Trophoblast cell (in vitro differentiated cells and primary cell): Measurements from ENCODE around the gene MSH3.

ENCODE experiments used
- DNase-seq, 2 donors: peaks; one replicate each; pipeline ENCODE4 v3.0.0-alpha.2; 2016
- H2AFZ ChIP-seq: 2 replicates; pipeline ENCODE4 v1.6.1; 2013; ENCODE audit warnings: low read length, moderate library complexity, mild to moderate bottlenecking; ENCODE audit not compliant: insufficient read depth, poor library complexity
- H2AK5ac ChIP-seq: 2 replicates; pipeline ENCODE4 v1.6.1; 2013; ENCODE audit warnings: mild to moderate bottlenecking, low read length
- H2BK120ac ChIP-seq: 2 replicates; pipeline ENCODE4 v1.6.1; 2013; ENCODE audit warnings: low read length, mild to moderate bottlenecking, moderate library complexity; ENCODE audit not compliant: insufficient read depth, poor library complexity
- H2BK12ac ChIP-seq: 2 replicates; pipeline ENCODE4 v1.6.1; 2013; ENCODE audit warnings: mild to moderate bottlenecking, low read length, moderate library complexity
- H2BK5ac ChIP-seq: 2 replicates; pipeline ENCODE4 v1.6.1; 2013; ENCODE audit warnings: low read length, low read depth, moderate library complexity, mild to moderate bottlenecking; ENCODE audit not compliant: poor library complexity
- H3K14ac ChIP-seq: 2 replicates; pipeline ENCODE4 v1.6.1; 2013; ENCODE audit warnings: mild to moderate bottlenecking, low read length
- H3K18ac ChIP-seq: 2 replicates; pipeline ENCODE4 v1.6.1; 2013; ENCODE audit warnings: mild to moderate bottlenecking, low read length
- H3K23ac ChIP-seq: 2 replicates; pipeline ENCODE4 v1.6.1; 2013; ENCODE audit warnings: low read length
- H3K27ac ChIP-seq: 2 replicates; pipeline ENCODE4 v1.5.1; 2013; ENCODE audit warnings: low read depth, mild to moderate bottlenecking, inconsistent platforms, low read length, moderate library complexity
- H3K27me3 ChIP-seq: 2 replicates; pipeline ENCODE4 v1.6.1; 2013; ENCODE audit warnings: inconsistent platforms, mild to moderate bottlenecking, low read length, moderate library complexity; ENCODE audit not compliant: insufficient read depth
- H3K36me3 ChIP-seq, 2 experiments: 1 replicate in 1 of 2; 2 replicates in 1 of 2; pipeline ENCODE4 v1.6.1; 2013; ENCODE audit warnings: low read length in 2 of 2, mild to moderate bottlenecking in 2 of 2, moderate library complexity in 1 of 2; ENCODE audit not compliant: insufficient read depth in 2 of 2, control insufficient read depth in 1 of 2
- H3K4ac ChIP-seq: 2 replicates; pipeline ENCODE4 v1.6.1; 2013; ENCODE audit warnings: low read depth, mild to moderate bottlenecking, low read length, moderate library complexity
- H3K4me1 ChIP-seq, 2 experiments: 1 replicate in 1 of 2; 2 replicates in 1 of 2; pipeline ENCODE4 v1.6.1; 2013; ENCODE audit warnings: low read length in 2 of 2, mild to moderate bottlenecking in 2 of 2, moderate library complexity in 1 of 2; ENCODE audit not compliant: insufficient read depth in 2 of 2, control insufficient read depth in 1 of 2
- H3K4me2 ChIP-seq: 2 replicates; pipeline ENCODE4 v1.6.1; 2013; ENCODE audit warnings: inconsistent platforms, mild to moderate bottlenecking, low read length, moderate library complexity
- H3K4me3 ChIP-seq: 2 replicates; pipeline ENCODE4 v1.5.1; 2013; ENCODE audit warnings: mild to moderate bottlenecking, low read depth, low read length, inconsistent platforms
- H3K79me1 ChIP-seq: one replicate; pipeline ENCODE4 v1.6.1; 2013; ENCODE audit warnings: low read length
- H3K79me2 ChIP-seq: 2 replicates; pipeline ENCODE4 v1.6.1; 2013; ENCODE audit warnings: low read length, mild to moderate bottlenecking; ENCODE audit not compliant: control insufficient read depth, insufficient read depth, poor library complexity
- H3K9ac ChIP-seq: 2 replicates; pipeline ENCODE4 v1.6.1; 2013; ENCODE audit warnings: mild to moderate bottlenecking, low read length
- H3K9me3 ChIP-seq: 2 replicates; pipeline ENCODE4 v1.6.1; 2013; ENCODE audit warnings: low read depth, mild to moderate bottlenecking, control low read depth, inconsistent platforms, low read length; ENCODE audit not compliant: insufficient read depth
- H4K12ac ChIP-seq: 2 replicates; pipeline ENCODE4 v1.6.1; 2013; ENCODE audit warnings: low read depth, mild to moderate bottlenecking, low read length, moderate library complexity
- H4K8ac ChIP-seq: 2 replicates; pipeline ENCODE4 v1.6.1; 2013; ENCODE audit warnings: low read depth, mild to moderate bottlenecking, low read length, moderate library complexity
- H4K91ac ChIP-seq: one replicate; pipeline ENCODE4 v1.6.1; 2013; ENCODE audit warnings: low read depth, mild to moderate bottlenecking, low read length, moderate library complexity
- WGBS: extraction: QIAGEN DNeasy Blood & Tissue Kit; methylation state at CpG from one replicate; pipeline ENCODE4 v1.1.7; 2013; ENCODE audit warnings: missing lambda C conversion rate; ENCODE audit not compliant: insufficient read length, insufficient coverage; ENCODE audit errors: extremely low coverage; 5-methylcytosine and 5-hydroxymethylcytosine counted together

MSH3 gene

GRCh38 chr5:80703747-80704146, 49.3 kb downstream of the MSH3 start:
- Histone ChIP-seq H2AFZ (no peak overlapping the region), H2BK5ac (peak overlapping the region; percentile 18), H3K4me1 (peaks cover 4 to 11% of the 10 kb centered on the region in 2 experiments), H2BK120ac (peak overlapping the region; percentile 8), H3K4me2 (no peak overlapping the region), H3K23ac (no peak overlapping the region), H2AK5ac (peak overlapping the region; percentile 5), H3K36me3 (peaks cover 4% of the 10 kb centered on the region in 2 experiments), H4K12ac (peak overlapping the region; percentile 1), H3K9me3 (no peaks in the 10 kb centered on the region), H3K27ac (peak overlapping the region; percentile 55), H3K79me1 (peaks cover 6% of the 10 kb centered on the region), H3K14ac (no peak overlapping the region), H3K4me3 (no peak overlapping the region), H4K8ac (peak overlapping the region; percentile 54), H3K79me2 (peaks cover 3% of the 10 kb centered on the region), H3K27me3 (no peaks in the 10 kb centered on the region), H3K9ac (peak overlapping the region; percentile 7), H3K18ac (peak overlapping the region; percentile 6), H4K91ac (peak overlapping the region; percentile 53), H3K4ac (peak overlapping the region; percentile 1), H2BK12ac (peak overlapping the region; percentile 18)
- DNase-seq: no peak
- no CpG with 5 or more reads among the region's 5 CpGs for whole genome bisulfite sequencing

DNA sequence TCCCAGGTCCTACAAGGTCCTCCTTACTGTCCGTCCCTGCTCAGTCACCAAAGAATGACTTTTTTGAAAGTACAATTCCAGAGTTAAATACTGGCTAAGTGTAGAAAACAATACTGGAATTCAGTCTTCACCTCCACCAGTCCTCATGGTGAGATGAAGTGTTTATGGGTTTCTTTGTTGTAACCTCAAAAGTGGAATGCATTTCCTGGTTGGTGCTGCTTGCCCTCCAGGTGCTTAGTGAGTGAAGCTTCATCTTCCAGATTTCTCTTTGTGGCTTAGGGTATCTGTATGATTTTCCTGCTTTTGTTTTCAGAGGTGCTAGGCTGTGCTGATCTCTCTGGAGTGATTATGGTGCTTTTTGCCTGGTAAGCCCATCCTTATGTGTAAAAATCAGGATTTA, 49.8 kb downstream of the MSH3 start:
- no peaks in the 10 kb centered on the region for H3K9me3 ChIP-seq
- H2BK5ac ChIP-seq: peak overlapping the region; percentile 18
- H3K9ac ChIP-seq: peak overlapping the region; percentile 7
- H4K91ac ChIP-seq: peak overlapping the region; percentile 53
- peaks cover 4% of the 10 kb centered on the region in 2 experiments for H3K36me3 ChIP-seq
- H3K18ac ChIP-seq: peak overlapping the region; percentile 6
- peak overlapping the region; percentile 1 for H3K4ac ChIP-seq
- H3K79me2 ChIP-seq: peaks cover 3% of the 10 kb centered on the region
- DNase-seq: no peak
- WGBS: no CpG with 5 or more reads among the region's 1 CpG
- H2BK12ac ChIP-seq: no peak overlapping the region
- no peak overlapping the region for H3K4me3 ChIP-seq
- H4K12ac ChIP-seq: peak overlapping the region; percentile 1
- peak overlapping the region; percentile 54 for H4K8ac ChIP-seq
- peak overlapping the region; percentile 5 for H2AK5ac ChIP-seq
- no peak overlapping the region for H3K14ac ChIP-seq
- peaks cover 6% of the 10 kb centered on the region for H3K79me1 ChIP-seq
- H3K27me3 ChIP-seq: no peaks in the 10 kb centered on the region
- no peak overlapping the region for H2AFZ ChIP-seq
- H3K27ac ChIP-seq: peak overlapping the region; percentile 55
- H3K23ac ChIP-seq: no peak overlapping the region
- peaks cover 4 to 11% of the 10 kb centered on the region in 2 experiments for H3K4me1 ChIP-seq
- no peak overlapping the region for H3K4me2 ChIP-seq
- H2BK120ac ChIP-seq: peak overlapping the region; percentile 8

GRCh38 chr5:80705216-80705769, 50.8 kb downstream of the MSH3 start:
- DNase-seq: no peak

DNA sequence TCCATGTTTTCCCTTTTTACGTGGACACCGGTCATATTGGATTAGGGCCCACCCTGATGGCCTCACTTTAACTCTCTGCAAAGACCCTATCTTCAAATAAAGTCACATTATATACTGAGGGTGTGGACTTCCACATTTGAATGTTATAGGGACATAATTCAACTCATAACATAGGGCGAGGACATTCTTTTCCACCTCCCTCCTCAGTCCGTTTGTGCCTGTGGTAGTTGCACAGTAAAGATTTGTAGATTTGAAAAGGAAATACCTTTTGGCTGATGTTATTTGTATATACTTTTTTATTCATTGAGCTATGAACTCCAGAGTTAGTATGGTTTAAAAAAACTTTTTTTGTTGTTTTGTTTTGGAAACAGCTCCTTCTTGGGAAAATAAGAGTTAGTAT, 51.3 kb downstream of the MSH3 start:
- Histone ChIP-seq H2BK12ac (no peak overlapping the region), H3K27me3 (no peaks in the 10 kb centered on the region), H3K4ac (no peak overlapping the region), H3K79me2 (peaks cover 3% of the 10 kb centered on the region), H2AK5ac (no peak overlapping the region), H4K12ac (no peak overlapping the region), H3K9ac (no peak overlapping the region), H2BK5ac (no peak overlapping the region), H2BK120ac (no peak overlapping the region), H3K36me3 (peaks cover 3 to 4% of the 10 kb centered on the region in 2 experiments), H3K4me1 (peaks cover 4 to 11% of the 10 kb centered on the region in 2 experiments), H3K27ac (no peak overlapping the region), H3K4me2 (no peak overlapping the region), H3K14ac (no peak overlapping the region), H3K79me1 (peaks cover 6% of the 10 kb centered on the region), H3K9me3 (no peaks in the 10 kb centered on the region), H2AFZ (no peak overlapping the region), H3K18ac (no peak overlapping the region), H4K91ac (no peak overlapping the region), H3K23ac (no peak overlapping the region), H3K4me3 (no peak overlapping the region), H4K8ac (no peak overlapping the region)
- no peak for DNase-seq
- no CpG with 5 or more reads among the region's 4 CpGs for WGBS

More at GRCh38 chr5:80705216-80705769, 50.8 kb downstream of the MSH3 start:
- Histone ChIP-seq H3K18ac (no peak overlapping the region), H3K4me1 (peaks cover 4 to 11% of the 10 kb centered on the region in 2 experiments), H3K79me1 (peaks cover 6% of the 10 kb centered on the region), H2BK120ac (no peak overlapping the region), H2AFZ (no peak overlapping the region), H3K23ac (no peak overlapping the region), H3K4ac (no peak overlapping the region), H2AK5ac (no peak overlapping the region), H3K4me3 (no peak overlapping the region), H2BK12ac (no peak overlapping the region), H3K14ac (no peak overlapping the region), H4K8ac (no peak overlapping the region), H3K27me3 (no peaks in the 10 kb centered on the region), H3K36me3 (peaks cover 3 to 4% of the 10 kb centered on the region in 2 experiments), H3K27ac (no peak overlapping the region), H3K4me2 (no peak overlapping the region), H4K91ac (no peak overlapping the region), H4K12ac (no peak overlapping the region), H2BK5ac (no peak overlapping the region), H3K9me3 (no peaks in the 10 kb centered on the region), H3K79me2 (peaks cover 3% of the 10 kb centered on the region), H3K9ac (no peak overlapping the region)
- WGBS: no CpG with 5 or more reads among the region's 6 CpGs
